HG02970 (cell line): Measurements from ENCODE around the gene TMEM108.

ENCODE experiments used
- ATAC-seq: cut with Tn5 transposase; IDR thresholded peaks from one replicate; pipeline ENCODE4 v1.9.1; 2021; ENCODE audit warnings: mild to moderate bottlenecking, moderate library complexity, moderate number of reproducible peaks; ENCODE audit not compliant: unreplicated experiment, low FRiP score

The TMEM108 gene

GRCh38 chr3:133441867-133442270 is 403.7 kb downstream of the TMEM108 start:
- no peak for ATAC-seq

- no peak for ATAC-seq
Measured at GRCh38 chr3:133442518-133442917, 404.3 kb downstream of the TMEM108 start.

- ATAC-seq: no peak
Measured at GRCh38 chr3:133443649-133444422, 405.6 kb downstream of the TMEM108 start.

DNA sequence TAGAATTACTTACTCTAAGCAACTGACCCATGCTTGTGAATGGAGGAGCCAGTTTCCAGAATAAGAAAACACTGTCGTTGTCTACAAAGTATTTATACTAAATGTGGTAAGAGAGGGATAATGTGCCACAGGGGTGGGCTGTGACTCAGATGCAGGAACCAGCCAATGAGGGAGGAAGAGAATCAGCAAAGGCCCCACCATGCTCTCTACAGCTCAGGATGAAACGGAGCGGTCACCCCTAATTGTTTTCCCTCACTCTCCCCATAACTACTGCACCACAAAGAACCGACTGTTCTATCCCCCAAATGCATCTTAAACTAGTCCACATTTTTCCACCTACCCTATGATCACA is 406.2 kb downstream of the TMEM108 start:
- no peak for ATAC-seq

GRCh38 chr3:133445108-133445507 is 406.9 kb downstream of the TMEM108 start:
- no peak for ATAC-seq
